Neural progenitor cell (in vitro differentiated cells): ENCODE measurements around the gene TEX13B.

Experiments used
- CTCF ChIP-seq: fragments of 200-600 bp; sonication (generic); IDR thresholded peaks from 2 replicates; pipeline ENCODE4 v1.5.1; 2017; ENCODE audit warnings: antibody characterized with exemption, mild to moderate bottlenecking
- EZH2 ChIP-seq: fragments of 200-600 bp; sonication (generic); IDR thresholded peaks from 2 replicates; pipeline ENCODE4 v1.6.1; 2017; ENCODE audit warnings: antibody characterized with exemption, mild to moderate bottlenecking, moderate library complexity
- EZH2phosphoT487 ChIP-seq: fragments of 200-600 bp; sonication (generic); IDR thresholded peaks from 2 replicates; pipeline ENCODE4 v1.6.1; 2017; ENCODE audit warnings: antibody characterized with exemption

- no peak for TF ChIP-seq CTCF
- no peak for TF ChIP-seq EZH2
- TF ChIP-seq EZH2phosphoT487, result no peak
Observed at GRCh38 chrX:108022491-108023089, 40.4 kb upstream of the TEX13B start.
